Neuronal stem cell (in vitro differentiated cells): Measurements from ENCODE around the gene CAMTA1.

Experiments used
- DNase-seq: peaks from one replicate; pipeline ENCODE4 v3.0.0-alpha.2; 2013; ENCODE audit warnings: low spot score
- H2AFZ ChIP-seq: one replicate; pipeline ENCODE4 v1.6.1; 2013; ENCODE audit warnings: mild to moderate bottlenecking, low read length, inconsistent platforms
- H2AK5ac ChIP-seq: 2 replicates; pipeline ENCODE4 v1.6.1; 2013; ENCODE audit warnings: low read depth, mild to moderate bottlenecking, inconsistent platforms, low read length, moderate library complexity, mixed read lengths
- H2BK120ac ChIP-seq: 2 replicates; pipeline ENCODE4 v1.6.1; 2013; ENCODE audit warnings: low read depth, mild to moderate bottlenecking, inconsistent platforms, low read length, moderate library complexity, mixed read lengths
- H2BK12ac ChIP-seq: one replicate; pipeline ENCODE4 v1.6.1; 2013; ENCODE audit warnings: low read length, inconsistent platforms
- H2BK15ac ChIP-seq: 2 replicates; pipeline ENCODE4 v1.6.1; 2013; ENCODE audit warnings: mild to moderate bottlenecking, low read length, inconsistent platforms, mixed read lengths
- H2BK5ac ChIP-seq: one replicate; pipeline ENCODE4 v1.6.1; 2013; ENCODE audit warnings: inconsistent platforms, mild to moderate bottlenecking, low read length, moderate library complexity
- H3K14ac ChIP-seq: one replicate; pipeline ENCODE4 v1.6.1; 2013; ENCODE audit warnings: low read length, inconsistent platforms
- H3K18ac ChIP-seq: 2 replicates; pipeline ENCODE4 v1.6.1; 2013; ENCODE audit warnings: low read length, inconsistent platforms
- H3K23ac ChIP-seq: 2 replicates; pipeline ENCODE4 v1.6.1; 2013; ENCODE audit warnings: low read depth, mild to moderate bottlenecking, mixed read lengths, low read length, inconsistent platforms; ENCODE audit not compliant: poor library complexity
- H3K27ac ChIP-seq: replicated peaks from 3 replicates; pipeline ENCODE4 v1.5.1; 2013; ENCODE audit warnings: low read length, inconsistent platforms
- H3K27me3 ChIP-seq, 3 experiments: 2 replicates each; pipeline ENCODE4 v1.6.1; 2013; ENCODE audit warnings: low read length in 3 of 3, mild to moderate bottlenecking in 2 of 3, inconsistent platforms in 1 of 3, low read depth in 1 of 3, mixed read lengths in 1 of 3, moderate library complexity in 1 of 3; ENCODE audit not compliant: control insufficient read depth in 3 of 3, insufficient read depth in 3 of 3
- H3K36me3 ChIP-seq, 2 donors: replicated peaks in 1 of 2; 2 replicates each; pipeline ENCODE4 v1.6.1; 2013; ENCODE audit warnings: low read length in 2 of 2; ENCODE audit not compliant: control insufficient read depth in 2 of 2, insufficient read depth in 2 of 2
- H3K4ac ChIP-seq: 2 replicates; pipeline ENCODE4 v1.6.1; 2013; ENCODE audit warnings: inconsistent platforms, mild to moderate bottlenecking, low read length, moderate library complexity
- H3K4me1 ChIP-seq, 2 donors: 1 replicate in 1 of 2; 2 replicates in 1 of 2; pipeline ENCODE4 v1.6.1; 2013; ENCODE audit warnings: low read length in 2 of 2, low read depth in 1 of 2; ENCODE audit not compliant: control insufficient read depth in 2 of 2, insufficient read depth in 1 of 2
- H3K4me2 ChIP-seq: one replicate; pipeline ENCODE4 v1.6.1; 2013; ENCODE audit warnings: mild to moderate bottlenecking, low read length, inconsistent platforms; ENCODE audit not compliant: insufficient read depth, poor library complexity, severe bottlenecking
- H3K4me3 ChIP-seq, 2 donors: 2 replicates each; pipeline ENCODE4 v1.5.1; 2013; ENCODE audit warnings: low read length in 2 of 2, mild to moderate bottlenecking in 2 of 2, inconsistent platforms in 1 of 2, moderate library complexity in 1 of 2
- H3K79me1 ChIP-seq: one replicate; pipeline ENCODE4 v1.6.1; 2013; ENCODE audit warnings: low read depth, mild to moderate bottlenecking, inconsistent platforms, low read length, moderate library complexity
- H3K9ac ChIP-seq: one replicate; pipeline ENCODE4 v1.6.1; 2013; ENCODE audit warnings: mild to moderate bottlenecking, low read depth, low read length, inconsistent platforms; ENCODE audit not compliant: poor library complexity
- H3K9me3 ChIP-seq, 2 donors: replicated peaks in 1 of 2; 2 replicates each; pipeline versions ENCODE3 to v1.6.1; 2013; ENCODE audit warnings: low read length in 2 of 2, mild to moderate bottlenecking in 2 of 2, inconsistent platforms in 1 of 2, low read depth in 1 of 2, mixed read lengths in 1 of 2, moderate library complexity in 1 of 2; ENCODE audit not compliant: control insufficient read depth in 2 of 2, insufficient read depth in 1 of 2
- H4K8ac ChIP-seq: one replicate; pipeline ENCODE4 v1.6.1; 2013; ENCODE audit warnings: low read depth, mild to moderate bottlenecking, inconsistent platforms, low read length, moderate library complexity
- H4K91ac ChIP-seq: one replicate; pipeline ENCODE4 v1.6.1; 2013; ENCODE audit warnings: low read length, low read depth, mild to moderate bottlenecking, inconsistent platforms; ENCODE audit not compliant: poor library complexity
- WGBS, 2 donors: extraction: QIAGEN DNeasy Blood & Tissue Kit; methylation state at CpG; one replicate each; pipeline ENCODE4 v1.1.7; 2013; ENCODE audit warnings: missing lambda C conversion rate in 2 of 2, mixed read lengths in 1 of 2; ENCODE audit not compliant: insufficient read length in 2 of 2, insufficient replicate concordance in 1 of 2; ENCODE audit errors: extremely low coverage in 2 of 2; 5-methylcytosine and 5-hydroxymethylcytosine counted together

The CAMTA1 gene

DNA sequence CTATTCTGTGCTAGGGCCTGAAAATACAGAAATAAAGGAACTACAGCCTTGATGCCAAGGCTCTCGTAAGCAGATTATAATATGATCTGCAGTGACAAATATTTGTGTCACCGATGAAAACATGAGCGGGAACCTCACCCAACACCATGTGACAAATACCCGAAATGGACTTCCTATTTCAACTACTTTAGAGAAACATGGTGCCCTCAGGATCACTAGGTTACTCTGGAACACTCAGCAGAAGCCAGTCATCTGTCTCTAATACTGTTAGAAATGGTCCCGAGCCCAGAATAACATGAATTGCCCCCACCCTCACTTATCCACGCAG is 985.4 kb downstream of the CAMTA1 start:
- H2BK5ac ChIP-seq, result no peak overlapping the region
- no peak overlapping the region for H3K27ac ChIP-seq
- H3K9ac ChIP-seq, result peak overlapping the region; percentile 87
- H2BK12ac ChIP-seq, result no peak overlapping the region
- no peak overlapping the region for H4K91ac ChIP-seq
- no peaks in the 10 kb centered on the region for H3K9me3 ChIP-seq
- H2BK120ac ChIP-seq, result no peak overlapping the region
- peaks cover 9 to 11% of the 10 kb centered on the region in 2 donors for H3K4me1 ChIP-seq
- DNase-seq, result no peak
- peaks cover 2 to 26% of the 10 kb centered on the region in 2 donors for H3K36me3 ChIP-seq
- WGBS, 2 donors, result no CpG with 5 or more reads among the region's 6 CpGs
- H3K18ac ChIP-seq, result peak overlapping the region; percentile 90
- peak overlapping the region; percentile 70 for H3K23ac ChIP-seq
- H3K14ac ChIP-seq, result no peak overlapping the region
- H3K79me1 ChIP-seq, result peaks cover 9% of the 10 kb centered on the region
- no peak overlapping the region for H4K8ac ChIP-seq
- H2BK15ac ChIP-seq, result no peak overlapping the region
- H3K4me3 ChIP-seq, result peak overlapping the region; percentile 64 to 94
- no peak overlapping the region for H2AK5ac ChIP-seq
- H2AFZ ChIP-seq, result peak overlapping the region; percentile 85
- no peak overlapping the region for H3K4ac ChIP-seq
- no peaks in the 10 kb centered on the region for H3K27me3 ChIP-seq
- H3K4me2 ChIP-seq, result peak overlapping the region; percentile 85

DNA sequence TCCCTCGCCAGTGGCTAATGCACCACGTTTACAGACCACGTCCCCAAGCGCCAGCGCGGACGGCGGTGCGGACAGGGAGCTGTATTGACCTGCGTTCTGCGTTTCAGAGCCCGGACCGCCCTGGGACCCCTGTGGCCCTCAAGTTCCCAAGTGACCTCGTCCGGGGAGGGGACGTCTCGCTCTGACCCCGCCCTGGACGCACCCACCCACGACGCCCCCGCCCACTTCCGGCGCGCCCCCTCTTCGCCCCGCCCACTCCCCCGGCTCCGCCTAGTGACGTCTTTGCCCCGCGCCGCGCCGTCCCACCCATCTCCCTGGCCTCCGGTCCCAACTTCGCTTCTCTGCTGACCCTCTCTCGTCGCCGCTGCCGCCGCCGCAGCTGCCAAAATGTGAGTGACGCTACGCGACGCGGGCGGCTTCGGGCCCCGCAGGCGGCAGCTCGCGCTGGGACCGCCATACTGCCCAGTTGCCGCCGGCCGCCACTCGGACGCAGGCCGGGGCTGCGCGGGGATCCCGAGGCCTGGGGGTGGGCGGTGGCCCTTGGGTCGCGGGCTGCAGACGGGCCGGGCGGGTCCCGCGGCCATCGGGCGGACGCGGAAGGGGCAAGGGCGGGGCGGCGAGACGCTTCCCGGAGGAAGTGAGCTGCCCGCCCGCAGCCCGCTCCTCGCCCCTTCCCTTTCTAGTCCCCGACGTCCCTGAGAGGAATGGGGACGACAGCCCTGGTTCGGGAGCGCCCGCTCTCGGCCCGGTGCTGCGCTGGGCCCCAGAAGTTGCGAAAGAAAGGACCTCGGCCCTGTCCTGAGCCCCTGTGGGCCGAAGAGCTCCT is 986.0 kb downstream of the CAMTA1 start, which contains the start of gene VAMP3:
Gene VAMP3 (plus strand): TSS at position 300 of the 826 bp plus-strand sequence. CDS start 88 bp downstream, at position 388.
- Histone ChIP-seq H3K9ac (peak within 1 kb of the TSS; percentile 91), H2AFZ (peak within 1 kb of the TSS; percentile 85), H2BK12ac (no peak within 1 kb of the TSS), H3K27me3 (no peaks in the 10 kb centered on the region), H4K91ac (no peak within 1 kb of the TSS), H3K27ac (peak within 1 kb of the TSS; percentile 50), H2AK5ac (peak within 1 kb of the TSS; percentile 57), H3K9me3 (no peaks in the 10 kb centered on the region), H3K4me2 (peak within 1 kb of the TSS; percentile 90), H2BK120ac (no peak within 1 kb of the TSS), H3K18ac (peak within 1 kb of the TSS; percentile 90), H3K23ac (peak within 1 kb of the TSS; percentile 70), H3K4me1 (peaks cover 9 to 10% of the 10 kb centered on the region in 2 donors), H3K79me1 (peaks cover 9% of the 10 kb centered on the region), H2BK5ac (no peak within 1 kb of the TSS), H3K4me3 (peak within 1 kb of the TSS; percentile 64 to 98), H2BK15ac (no peak within 1 kb of the TSS), H3K36me3 (peaks cover 2 to 32% of the 10 kb centered on the region in 2 donors), H3K4ac (no peak within 1 kb of the TSS), H3K14ac (no peak within 1 kb of the TSS), H4K8ac (no peak within 1 kb of the TSS)
- no CpG with 5 or more reads among the region's 97 CpGs for WGBS, 2 donors
- DNase-seq, result peak; percentile 81

DNA sequence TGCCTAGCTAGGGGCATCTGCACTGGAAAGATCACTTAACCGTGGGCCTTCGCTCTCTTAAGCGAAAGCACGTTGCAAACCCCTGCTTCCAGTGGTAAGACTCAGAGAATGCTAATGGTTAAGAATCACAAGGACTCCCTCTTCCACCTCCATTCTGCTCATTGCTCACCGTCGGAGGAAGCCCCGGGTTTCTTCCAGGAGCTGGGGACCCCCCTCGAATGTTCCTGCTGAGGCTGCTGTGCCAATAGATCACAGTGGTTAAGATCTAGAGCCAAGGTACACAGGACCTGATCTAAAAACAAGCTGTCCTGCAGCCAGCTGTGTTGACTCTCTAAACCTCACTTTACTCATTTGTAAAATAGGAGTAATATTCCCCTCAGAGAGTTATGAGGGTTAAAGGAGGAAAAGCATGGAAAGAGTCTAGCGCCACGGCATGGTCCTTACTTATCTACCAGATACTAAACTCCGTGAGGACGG is 986.6 kb downstream of the CAMTA1 start:
- Histone ChIP-seq H2BK120ac (no peak overlapping the region), H3K36me3 (peaks cover 2 to 38% of the 10 kb centered on the region in 2 donors), H2BK15ac (no peak overlapping the region), H3K9ac (peak overlapping the region; percentile 91), H4K91ac (no peak overlapping the region), H2AFZ (peak overlapping the region; percentile 85), H3K27me3 (no peaks in the 10 kb centered on the region), H2AK5ac (peak overlapping the region; percentile 57), H3K9me3 (no peaks in the 10 kb centered on the region), H2BK5ac (no peak overlapping the region), H3K4ac (no peak overlapping the region), H3K14ac (no peak overlapping the region), H4K8ac (no peak overlapping the region), H3K4me1 (peaks cover 7 to 9% of the 10 kb centered on the region in 2 donors), H3K23ac (peak overlapping the region; percentile 66), H3K18ac (no peak overlapping the region), H2BK12ac (no peak overlapping the region), H3K79me1 (peaks cover 9% of the 10 kb centered on the region), H3K4me3 (peak overlapping the region; percentile 64 to 98), H3K27ac (no peak overlapping the region), H3K4me2 (peak overlapping the region; percentile 90)
- no peak for DNase-seq
- no CpG with 5 or more reads among the region's 12 CpGs for WGBS, 2 donors

DNA sequence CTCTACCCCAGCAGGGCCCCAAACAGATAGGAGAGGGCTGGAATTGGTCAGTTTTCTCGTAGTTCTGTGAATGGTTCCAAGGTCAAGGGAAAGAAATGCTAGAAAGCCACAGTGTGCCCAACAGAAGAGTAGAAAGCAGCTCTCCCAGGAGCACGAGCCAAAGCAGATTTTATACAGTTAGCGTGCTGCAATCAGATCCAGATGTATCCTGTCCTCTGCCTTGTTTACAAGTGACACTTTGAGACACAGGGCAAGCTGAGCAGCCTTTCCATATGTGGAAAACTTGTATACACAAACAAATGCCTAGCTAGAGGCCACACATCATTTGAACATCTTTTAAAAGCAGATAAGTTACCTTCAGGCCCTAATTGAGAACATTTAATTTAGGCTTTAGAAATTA is 992.3 kb downstream of the CAMTA1 start:
- no peaks in the 10 kb centered on the region for H3K4me1 ChIP-seq
- H2BK15ac ChIP-seq, result no peak overlapping the region
- H3K27ac ChIP-seq, result no peak overlapping the region
- H2AK5ac ChIP-seq, result no peak overlapping the region
- H3K79me1 ChIP-seq, result peaks cover 1% of the 10 kb centered on the region
- peaks cover 23 to 90% of the 10 kb centered on the region in 2 donors for H3K36me3 ChIP-seq
- no peak overlapping the region for H3K4me2 ChIP-seq
- H4K91ac ChIP-seq, result no peak overlapping the region
- no peak overlapping the region for H2AFZ ChIP-seq
- H4K8ac ChIP-seq, result no peak overlapping the region
- WGBS, 2 donors, result no CpG with 5 or more reads among the region's 3 CpGs
- H2BK12ac ChIP-seq, result no peak overlapping the region
- H3K27me3 ChIP-seq, result no peaks in the 10 kb centered on the region
- no peak overlapping the region for H3K14ac ChIP-seq
- no peak overlapping the region for H3K4me3 ChIP-seq
- no peak overlapping the region for H3K9ac ChIP-seq
- H2BK120ac ChIP-seq, result no peak overlapping the region
- no peak overlapping the region for H3K23ac ChIP-seq
- no peaks in the 10 kb centered on the region for H3K9me3 ChIP-seq
- DNase-seq, result no peak
- no peak overlapping the region for H3K4ac ChIP-seq
- H3K18ac ChIP-seq, result no peak overlapping the region
- no peak overlapping the region for H2BK5ac ChIP-seq
